NCI-H82 treated with DMSO at 0.1 percent for 48 hours (cell line): Measurements from ENCODE around the gene MAMDC2.

Experiments
- DNase-seq: peaks from one replicate; lab custom pipeline; 2025; ENCODE audit not compliant: unreplicated experiment; lab: John Stamatoyannopoulos, UW

The MAMDC2 gene

GRCh38 chr9:70131296-70131695 lies 87.6 kb downstream of the MAMDC2 start:
- no peak for DNase-seq

- DNase-seq = peak; percentile 61
Measured at GRCh38 chr9:70133253-70134208, 89.9 kb downstream of the MAMDC2 start.

GRCh38 chr9:70134360-70134759 lies 90.7 kb downstream of the MAMDC2 start:
- no peak for DNase-seq

- DNase-seq = no peak
Measured at GRCh38 chr9:70135176-70135575, 91.5 kb downstream of the MAMDC2 start.

- DNase-seq = no peak
Measured at GRCh38 chr9:70136632-70137031, 93.0 kb downstream of the MAMDC2 start.

GRCh38 chr9:70137577-70137976 lies 93.9 kb downstream of the MAMDC2 start:
- no peak for DNase-seq

GRCh38 chr9:70142101-70142500 lies 98.5 kb downstream of the MAMDC2 start:
- no peak for DNase-seq

GRCh38 chr9:70143394-70144130 lies 99.9 kb downstream of the MAMDC2 start:
- DNase-seq = no peak

- no peak for DNase-seq
Measured at GRCh38 chr9:70144131-70144503, 100.5 kb downstream of the MAMDC2 start.

GRCh38 chr9:70145981-70146380 lies 102.3 kb downstream of the MAMDC2 start:
- no peak for DNase-seq

GRCh38 chr9:70147196-70147595 lies 103.5 kb downstream of the MAMDC2 start:
- no peak for DNase-seq

GRCh38 chr9:70147651-70148050 lies 104.0 kb downstream of the MAMDC2 start:
- DNase-seq = no peak

GRCh38 chr9:70152350-70152749 lies 108.7 kb downstream of the MAMDC2 start:
- DNase-seq = no peak

- DNase-seq = no peak
Measured at GRCh38 chr9:70156729-70157128, 113.1 kb downstream of the MAMDC2 start.

GRCh38 chr9:70159630-70160029 lies 116.0 kb downstream of the MAMDC2 start:
- DNase-seq = no peak

GRCh38 chr9:70160686-70161600 lies 117.3 kb downstream of the MAMDC2 start:
- no peak for DNase-seq

- peak; percentile 49 for DNase-seq
Measured at GRCh38 chr9:70165006-70165602, 121.5 kb downstream of the MAMDC2 start.

- DNase-seq = no peak
Measured at GRCh38 chr9:70168521-70168920, 124.9 kb downstream of the MAMDC2 start.

GRCh38 chr9:70169222-70169621 lies 125.6 kb downstream of the MAMDC2 start:
- DNase-seq = no peak

GRCh38 chr9:70170151-70170790 lies 126.6 kb downstream of the MAMDC2 start:
- no peak for DNase-seq
